ENCODE results near the gene ZNF431. TPM values are rescaled to one million over a fixed set of nuclear protein-coding genes. Genes with fewer than 3 reads are reported as not detected.

The ZNF431 gene
- total RNA-seq, 1 experiment from 2014 or later = 17.9 TPM

- Mint-ChIP-seq H3K4me1 (ENCODE audit: low read depth, unreplicated experiment) (no peaks in the 10 kb centered on the region), H3K9me3 (ENCODE audit: unreplicated experiment) (peaks cover 26% of the 10 kb centered on the region), H3K4me3 (ENCODE audit: unreplicated experiment) (no peak overlapping the region), H3K36me3 (ENCODE audit: insufficient read depth, unreplicated experiment) (peaks cover 4% of the 10 kb centered on the region), H3K27me3 (ENCODE audit: insufficient read depth, unreplicated experiment) (no peaks in the 10 kb centered on the region), H3K27ac (ENCODE audit: unreplicated experiment) (no peak overlapping the region)
- Histone ChIP-seq H3K4me3 (ENCODE audit: low read depth, low read length) (no peak overlapping the region), H3K36me3 (ENCODE audit: control insufficient read depth, insufficient read depth, low read length) (no peaks in the 10 kb centered on the region), H3K27me3 (replicated peaks; ENCODE audit: control insufficient read depth, insufficient read depth, low read length) (no peaks in the 10 kb centered on the region), H3K4me1 (no peaks in the 10 kb centered on the region), H3K9me3 (peaks cover 8% of the 10 kb centered on the region; the same call in 1 of the 2 replicates)
- ChIA-PET POLR2A (no interaction called here), CTCF (no interaction called here)
- no peak for TF ChIP-seq CTCF (IDR thresholded peaks at IDR 0.05; ENCODE audit: insufficient read depth in 1 of 2, low read depth in 1 of 2, low read length in 1 of 2, severe bottlenecking in 1 of 2, unreplicated experiment in 1 of 2)
- intact Hi-C loops (cut with micrococcal nuclease; ENCODE audit: unreplicated experiment) = no loop called here
- DNase-seq = no peak
- BruUV-seq (replicated peaks) = no TSS peak
Observed at GRCh38 chr19:21126078-21126477, 15.8 kb upstream of the ZNF431 start.

GRCh38 chr19:21127001-21127400 is 14.8 kb upstream of the ZNF431 start:
- Mint-ChIP-seq H3K9me3 (ENCODE audit: unreplicated experiment) (peaks cover 26% of the 10 kb centered on the region), H3K4me1 (ENCODE audit: low read depth, unreplicated experiment) (no peaks in the 10 kb centered on the region), H3K27ac (ENCODE audit: unreplicated experiment) (no peak overlapping the region), H3K27me3 (ENCODE audit: insufficient read depth, unreplicated experiment) (no peaks in the 10 kb centered on the region), H3K4me3 (ENCODE audit: unreplicated experiment) (no peak overlapping the region), H3K36me3 (ENCODE audit: insufficient read depth, unreplicated experiment) (peaks cover 4% of the 10 kb centered on the region)
- H3K4me1 ChIP-seq = no peaks in the 10 kb centered on the region
- H3K36me3 ChIP-seq (ENCODE audit: control insufficient read depth, insufficient read depth, low read length) = no peaks in the 10 kb centered on the region
- H3K27me3 ChIP-seq (replicated peaks; ENCODE audit: control insufficient read depth, insufficient read depth, low read length) = no peaks in the 10 kb centered on the region
- intact Hi-C loops (cut with micrococcal nuclease; ENCODE audit: unreplicated experiment) = no loop called here
- no TSS peak for BruUV-seq (replicated peaks)
- ChIA-PET CTCF (no interaction called here), POLR2A (no interaction called here)
- peaks cover 8% of the 10 kb centered on the region; the same call in 1 of the 2 replicates for H3K9me3 ChIP-seq
- no peak for TF ChIP-seq CTCF (IDR thresholded peaks at IDR 0.05; ENCODE audit: insufficient read depth in 1 of 2, low read depth in 1 of 2, low read length in 1 of 2, severe bottlenecking in 1 of 2, unreplicated experiment in 1 of 2)
- H3K4me3 ChIP-seq (ENCODE audit: low read depth, low read length) = no peak overlapping the region
- DNase-seq = no peak

DNA sequence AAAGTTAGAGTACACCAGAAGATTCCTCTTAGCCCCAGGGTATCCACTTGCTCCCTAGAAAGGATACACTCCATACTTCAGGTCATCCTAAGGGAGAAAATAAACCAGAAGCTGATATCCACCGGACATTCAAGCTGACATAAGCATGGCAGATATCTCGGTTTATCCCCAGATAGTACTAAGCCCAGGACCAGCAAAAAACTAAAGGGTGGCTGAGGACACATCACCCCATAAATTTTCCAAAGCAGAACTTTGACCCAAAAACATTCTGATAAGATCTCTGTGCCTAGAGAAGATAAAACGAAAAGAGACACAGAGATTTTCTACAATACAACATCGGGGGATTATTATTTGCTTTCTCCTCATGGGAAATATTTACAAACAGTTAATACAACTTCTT is 13.9 kb upstream of the ZNF431 start:
- no peaks in the 10 kb centered on the region for H3K36me3 ChIP-seq (ENCODE audit: control insufficient read depth, insufficient read depth, low read length)
- no peaks in the 10 kb centered on the region for H3K27me3 ChIP-seq (replicated peaks; ENCODE audit: control insufficient read depth, insufficient read depth, low read length)
- ChIA-PET POLR2A (no interaction called here), CTCF (no interaction called here)
- no peak for TF ChIP-seq CTCF (IDR thresholded peaks at IDR 0.05; ENCODE audit: insufficient read depth in 1 of 2, low read depth in 1 of 2, low read length in 1 of 2, severe bottlenecking in 1 of 2, unreplicated experiment in 1 of 2)
- H3K4me1 Mint-ChIP-seq (ENCODE audit: low read depth, unreplicated experiment) = no peaks in the 10 kb centered on the region
- DNase-seq = no peak
- H3K9me3 ChIP-seq = peaks cover 8% of the 10 kb centered on the region; the same call in 1 of the 2 replicates
- no peak overlapping the region for H3K4me3 Mint-ChIP-seq (ENCODE audit: unreplicated experiment)
- H3K4me1 ChIP-seq = no peaks in the 10 kb centered on the region
- H3K27me3 Mint-ChIP-seq (ENCODE audit: insufficient read depth, unreplicated experiment) = no peaks in the 10 kb centered on the region
- BruUV-seq (replicated peaks) = no TSS peak
- H3K27ac Mint-ChIP-seq (ENCODE audit: unreplicated experiment) = no peak overlapping the region
- intact Hi-C loops (cut with micrococcal nuclease; ENCODE audit: unreplicated experiment) = no loop called here
- peaks cover 4% of the 10 kb centered on the region for H3K36me3 Mint-ChIP-seq (ENCODE audit: insufficient read depth, unreplicated experiment)
- H3K9me3 Mint-ChIP-seq (ENCODE audit: unreplicated experiment) = peaks cover 26% of the 10 kb centered on the region
- H3K4me3 ChIP-seq (ENCODE audit: low read depth, low read length) = no peak overlapping the region

All from Caco-2 (cell line).